Stimulated activated CD4-positive, alpha-beta T cell treated with anti-CD3 and anti-CD28 coated beads, TNF-alpha, amount 100 ng/mL, for 48 hours (primary cell): ENCODE results near the gene THADA.
"Not testable (repeated sequence)": the region's sequence is repeated elsewhere in the genome, so short reads cannot be mapped to it uniquely, and the experiment has no call there.

ENCODE experiments used
- DNase-seq, 3 donors: peaks; one replicate each; pipeline ENCODE4 v3.0.0-alpha.2; 2020; ENCODE audit warnings: low read depth in 3 of 3

The THADA gene

GRCh38 chr2:43539436-43539835, 56.4 kb downstream of the THADA start:
- DNase-seq = no peak

GRCh38 chr2:43538034-43538670, 57.7 kb downstream of the THADA start:
- DNase-seq = no peak

GRCh38 chr2:43537137-43537536, 58.7 kb downstream of the THADA start:
- no peak for DNase-seq

- DNase-seq = no peak
These were observed 61.3 kb downstream of the THADA start for GRCh38 chr2:43534569-43534968.

GRCh38 chr2:43532572-43532971, 63.3 kb downstream of the THADA start:
- DNase-seq = not testable (repeated sequence)

GRCh38 chr2:43531251-43531650, 64.6 kb downstream of the THADA start:
- DNase-seq = no peak

GRCh38 chr2:43526994-43527393, 68.8 kb downstream of the THADA start:
- DNase-seq = no peak

GRCh38 chr2:43525506-43525905, 70.3 kb downstream of the THADA start:
- no peak for DNase-seq

- DNase-seq = no peak
These were observed 71.5 kb downstream of the THADA start for GRCh38 chr2:43524177-43524965.

- DNase-seq = no peak
These were observed 73.7 kb downstream of the THADA start for GRCh38 chr2:43522177-43522576.

- DNase-seq = no peak
These were observed 74.3 kb downstream of the THADA start for GRCh38 chr2:43521568-43521967.

- no peak for DNase-seq
These were observed 74.9 kb downstream of the THADA start for GRCh38 chr2:43520919-43521318.

- DNase-seq = no peak
These were observed 76.1 kb downstream of the THADA start for GRCh38 chr2:43519643-43520221.

GRCh38 chr2:43518718-43519117, 77.1 kb downstream of the THADA start:
- DNase-seq = no peak

- no peak for DNase-seq
These were observed 77.7 kb downstream of the THADA start for GRCh38 chr2:43518181-43518580.

GRCh38 chr2:43515807-43516497, 79.9 kb downstream of the THADA start:
- DNase-seq = no peak

- no peak for DNase-seq
These were observed 80.6 kb downstream of the THADA start for GRCh38 chr2:43515248-43515647.

GRCh38 chr2:43513796-43514195, 82.0 kb downstream of the THADA start:
- DNase-seq = no peak

GRCh38 chr2:43513216-43513615, 82.6 kb downstream of the THADA start:
- no peak for DNase-seq

- no peak for DNase-seq
These were observed 84.6 kb downstream of the THADA start for GRCh38 chr2:43511199-43511598.

- DNase-seq = no peak
These were observed 86.0 kb downstream of the THADA start for GRCh38 chr2:43509886-43510285.

- no peak for DNase-seq
These were observed 87.6 kb downstream of the THADA start for GRCh38 chr2:43508209-43508608.
